NCI-H345 treated with DMSO at 0.1 percent for 48 hours (cell line): Measurements from ENCODE around the gene NOTUM.
A peak's percentile ranks its signal among the peaks of the same experiment; 100 is the strongest.
"Not testable (repeated sequence)": the region's sequence is repeated elsewhere in the genome, so short reads cannot be mapped to it uniquely, and the experiment has no call there.

ENCODE experiments used
- DNase-seq: peaks from one replicate; lab custom pipeline; 2025; ENCODE audit not compliant: unreplicated experiment; lab: John Stamatoyannopoulos, UW

NOTUM gene

GRCh38 chr17:81924557-81925532 is 36.1 kb downstream of the NOTUM start:
- DNase-seq: no peak

GRCh38 chr17:81923302-81924260 is 37.4 kb downstream of the NOTUM start:
- no peak for DNase-seq

DNA sequence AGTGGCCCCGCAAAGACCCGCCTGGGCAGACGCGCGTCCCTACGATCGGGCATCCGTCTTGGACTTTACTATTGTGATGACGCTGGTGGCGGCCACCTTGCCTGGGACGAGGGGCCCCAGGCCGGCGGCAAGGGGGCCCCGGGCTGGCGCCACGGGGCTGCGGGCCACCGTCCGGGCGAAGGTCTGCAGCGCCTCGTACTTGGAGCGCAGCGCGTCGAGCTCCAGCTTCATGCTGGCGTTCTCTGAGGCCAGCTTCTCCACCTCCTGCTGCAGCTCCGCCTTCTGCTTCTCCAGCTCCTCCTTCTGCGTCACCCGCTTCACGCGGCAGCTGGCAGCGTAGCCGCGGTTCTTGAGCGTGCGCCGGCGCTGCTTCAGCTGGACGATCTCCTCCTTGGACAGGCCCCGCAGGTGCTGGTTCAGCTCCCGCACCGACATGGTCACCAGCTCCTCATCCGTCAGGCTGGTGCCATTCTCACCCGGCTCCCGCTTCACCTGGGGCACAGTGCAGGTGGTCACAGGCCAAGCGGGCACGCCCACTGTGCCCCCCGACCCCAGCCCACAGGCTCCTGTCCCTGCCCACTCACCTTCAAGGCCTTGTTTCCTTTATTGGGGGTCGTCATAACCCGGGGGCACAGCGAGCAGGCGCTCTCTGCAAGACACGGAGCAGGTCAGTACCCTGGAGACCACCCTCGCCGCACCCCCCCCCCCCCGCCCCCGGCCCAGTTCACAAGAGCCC is 38.3 kb downstream of the NOTUM start:
- DNase-seq: no peak

DNA sequence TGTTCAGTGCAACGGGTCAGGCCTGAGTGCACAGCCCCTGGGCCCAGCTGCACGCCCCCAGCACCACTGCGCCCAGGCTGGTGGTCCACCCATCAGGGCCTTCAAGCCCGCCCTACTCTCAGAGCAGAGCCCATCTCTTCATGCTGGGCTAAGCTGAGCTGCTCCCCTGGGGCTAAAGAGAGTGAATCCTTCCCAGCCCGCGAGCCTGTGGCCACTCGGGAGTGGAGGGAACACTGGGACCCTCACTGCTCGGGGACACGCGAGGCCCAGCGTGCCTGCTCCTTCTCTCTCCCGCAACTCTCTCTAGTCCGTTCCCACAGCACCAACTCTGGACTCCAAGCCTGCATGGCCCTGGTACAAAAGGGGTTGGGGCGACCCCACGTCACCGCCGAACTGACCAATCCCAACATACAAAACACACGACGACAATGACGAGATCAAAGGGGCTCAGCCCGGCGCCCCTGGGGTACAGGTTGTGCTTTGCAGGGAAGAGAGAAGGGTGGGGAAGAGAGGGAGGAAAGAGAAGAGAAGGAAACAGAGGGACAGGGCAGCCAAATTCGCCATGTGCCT is 38.9 kb downstream of the NOTUM start:
- DNase-seq: no peak

DNA sequence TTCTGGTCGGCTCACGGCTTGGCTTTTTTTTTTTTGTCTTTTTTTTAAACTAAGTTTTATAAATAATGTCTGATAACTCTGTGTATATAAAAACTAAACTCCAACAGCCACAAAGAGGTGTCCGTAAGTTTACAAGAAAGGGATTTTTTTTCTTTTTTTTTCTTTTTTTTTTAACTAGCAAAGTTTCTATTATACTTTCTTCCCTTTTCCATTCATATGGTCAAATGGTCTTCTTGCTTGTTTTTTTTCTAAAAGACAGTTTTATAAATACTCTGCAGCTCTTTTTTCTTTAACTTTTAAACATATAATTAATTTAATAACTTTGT is 39.5 kb downstream of the NOTUM start:
- DNase-seq: no peak

- DNase-seq: no peak
Observed at GRCh38 chr17:81920612-81921536, 40.1 kb downstream of the NOTUM start.

- DNase-seq: no peak
Observed at GRCh38 chr17:81918832-81919545, 42.0 kb downstream of the NOTUM start.

DNA sequence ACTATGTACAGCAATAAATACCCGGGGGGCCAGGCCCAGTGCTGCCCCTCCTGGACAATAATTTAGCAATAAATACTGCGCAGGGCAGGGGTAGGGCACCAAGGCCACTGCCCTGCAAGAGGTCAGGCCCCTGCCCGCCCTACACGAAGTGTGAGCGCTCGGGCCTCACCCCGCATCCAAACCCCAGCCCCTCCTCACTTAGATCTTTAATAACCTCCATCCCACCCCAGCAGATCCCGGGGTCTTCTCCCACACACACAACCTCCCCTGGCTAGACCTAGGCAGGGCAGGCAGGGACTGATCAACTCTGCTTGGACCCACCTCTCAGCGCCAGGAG is 42.7 kb downstream of the NOTUM start:
- not testable (repeated sequence) for DNase-seq

- peak; percentile 83 for DNase-seq
Observed at GRCh38 chr17:81917565-81918332, 43.2 kb downstream of the NOTUM start, which contains the start of gene SIRT7. Gene SIRT7, minus strand, starts transcription at chr17:81918176. Its CDS starts 45 bp downstream, at chr17:81918131.

- DNase-seq: no peak
Observed at GRCh38 chr17:81916234-81917001, 44.6 kb downstream of the NOTUM start.

DNA sequence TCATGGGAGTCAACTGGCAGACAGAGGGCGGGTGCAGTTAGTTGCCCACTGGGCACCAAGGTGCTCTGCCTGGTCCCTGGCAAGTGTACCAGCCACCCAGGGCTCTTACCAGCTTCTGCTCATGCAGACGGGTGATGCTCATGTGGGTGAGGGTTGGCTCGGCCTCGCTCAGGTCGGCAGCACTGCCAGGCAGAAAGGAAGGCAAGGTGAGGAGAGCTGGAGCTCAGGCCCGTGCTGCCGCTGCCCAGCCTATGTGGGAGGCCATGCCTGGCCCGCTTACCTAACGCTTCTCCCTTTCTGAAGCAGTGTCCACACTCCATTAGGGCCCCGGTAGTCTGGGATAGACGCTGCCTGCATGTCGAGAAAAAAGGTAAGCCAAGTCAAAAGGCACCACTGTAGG is 45.7 kb downstream of the NOTUM start:
- DNase-seq: no peak

DNA sequence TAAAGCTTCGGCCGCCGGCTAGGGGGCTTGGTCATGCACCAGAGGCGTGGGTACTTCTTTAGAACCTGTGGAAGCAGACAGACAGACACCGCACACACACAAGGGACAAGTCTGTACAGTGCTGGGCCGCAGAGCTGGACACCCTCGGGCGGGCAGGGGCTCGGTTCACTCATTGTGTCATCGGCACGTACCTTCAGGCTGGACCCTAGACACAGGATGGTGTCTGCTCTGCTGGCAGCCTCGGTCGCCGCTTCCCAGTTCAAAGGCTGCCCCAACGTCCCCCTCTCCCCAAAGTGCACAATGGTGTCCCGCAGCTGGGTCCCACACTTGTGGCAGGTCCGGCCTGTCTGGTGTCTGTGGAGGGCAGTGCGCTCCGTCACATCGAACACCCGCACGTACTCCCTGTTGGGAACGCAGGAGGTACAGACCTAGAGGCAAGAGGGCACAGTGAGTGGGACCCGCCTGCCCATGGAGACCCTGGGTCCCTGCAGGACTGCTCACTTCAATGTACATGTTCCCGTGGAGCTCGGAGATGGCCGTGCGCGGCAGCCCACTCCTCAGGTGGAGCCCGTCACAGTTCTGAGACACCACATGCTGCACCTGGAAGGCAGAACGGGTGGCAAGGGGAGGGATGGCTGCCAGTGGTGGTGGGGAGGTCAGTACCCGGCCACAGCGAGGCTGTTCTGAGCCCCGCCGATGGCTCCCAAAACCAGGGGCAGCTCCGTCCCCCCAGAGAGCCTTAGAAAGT is 46.7 kb downstream of the NOTUM start:
- DNase-seq: no peak

DNA sequence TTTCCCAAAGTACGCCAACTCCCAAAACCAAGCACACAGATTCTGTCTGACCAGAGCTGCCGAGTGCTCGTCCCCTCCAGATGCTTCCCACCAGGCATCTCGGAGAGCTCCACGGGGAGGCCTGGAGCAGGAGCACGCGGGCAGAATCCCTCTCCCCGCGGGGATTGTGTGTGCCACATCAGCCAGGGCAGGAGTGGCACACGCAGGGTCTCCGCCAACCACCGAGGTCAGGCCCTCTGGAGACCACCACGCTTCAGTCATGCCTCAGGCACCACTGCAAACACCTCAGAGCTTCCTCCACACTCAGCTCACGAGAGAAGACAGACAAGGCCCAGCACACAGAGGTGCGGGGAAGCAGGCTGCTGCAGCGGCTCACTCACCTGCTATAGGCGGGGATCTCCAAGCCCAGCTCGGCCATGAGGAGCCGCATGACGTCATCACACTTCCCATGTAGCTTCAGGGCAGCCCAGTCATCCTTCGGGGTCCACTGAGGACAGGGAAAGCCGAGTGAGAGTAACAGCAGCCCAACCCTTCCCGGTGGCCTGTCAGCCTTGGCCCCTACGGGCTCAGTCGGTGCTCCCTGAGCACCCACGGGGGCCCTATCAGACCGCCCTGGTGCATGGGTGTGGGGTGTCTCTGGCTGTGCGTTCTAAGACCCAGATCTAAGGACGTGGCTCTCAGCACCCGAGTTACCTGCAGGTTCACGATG is 47.4 kb downstream of the NOTUM start:
- DNase-seq: no peak

- DNase-seq: no peak
Observed at GRCh38 chr17:81912441-81913309, 48.3 kb downstream of the NOTUM start.

DNA sequence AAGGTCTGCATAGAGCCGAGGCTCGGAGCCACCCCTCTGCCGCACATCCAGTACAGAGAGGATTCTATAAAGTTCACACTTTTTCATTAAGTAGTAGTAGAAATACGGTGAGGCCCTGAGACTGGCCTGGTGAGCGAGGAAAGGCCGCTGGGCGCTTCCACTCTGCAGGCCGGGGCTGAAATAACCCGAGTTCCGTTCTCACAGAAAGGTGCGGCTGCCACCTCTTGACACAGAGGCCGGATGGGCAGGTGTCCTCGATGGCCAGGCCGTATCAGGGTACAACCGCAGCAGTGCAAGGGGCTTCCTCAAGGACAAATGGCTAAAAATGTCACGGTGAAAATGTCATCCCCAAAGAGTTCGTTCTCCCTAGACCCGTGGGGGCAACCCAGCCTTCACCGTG is 49.0 kb downstream of the NOTUM start:
- no peak for DNase-seq
